A673 (cell line): ENCODE measurements around the gene SUCLG2. TPM values are rescaled to one million over a fixed set of nuclear protein-coding genes. Genes with fewer than 3 reads are reported as not detected.

ENCODE experiments used
- BruUV-seq: library from RNA; stranded (reverse); fragments of 400-500 nt; replicated peaks from 2 replicates; lab custom pipeline; 2021; lab: Mats Ljungman, UMichigan
- CTCF ChIA-PET: fragments of 300-600 bp; sonication (Branson Sonifier 250); formaldehyde crosslinking; loops from one replicate; lab custom pipeline; 2022; ENCODE audit warnings: antibody characterized with exemption; lab: Charles Lee
- POLR2A ChIA-PET: fragments of 300-600 bp; sonication (Branson Sonifier 250); formaldehyde crosslinking; loops from one replicate; lab custom pipeline; 2022; ENCODE audit warnings: antibody characterized with exemption; ENCODE audit not compliant: low non-redundant PET; lab: Charles Lee
- DNase-seq: peaks from one replicate; pipeline ENCODE4 v3.0.0-alpha.2; 2015; ENCODE audit warnings: low spot score
- H3K27ac ChIP-seq: fragments of 200-600 bp; sonication (generic); 2 replicates; pipeline ENCODE4 v1.5.1; 2016; ENCODE audit warnings: mixed run types, low read depth, mild to moderate bottlenecking, mixed read lengths, antibody characterized with exemption, low read length; ENCODE audit not compliant: poor library complexity, severe bottlenecking
- H3K27me3 ChIP-seq: fragments of 200-600 bp; sonication (generic); replicated peaks from 2 replicates; pipeline ENCODE4 v1.6.1; 2017; ENCODE audit warnings: mixed run types, low read depth, mild to moderate bottlenecking, mixed read lengths, antibody characterized with exemption, low read length; ENCODE audit not compliant: insufficient read depth, poor library complexity
- H3K36me3 ChIP-seq: fragments of 200-600 bp; sonication (generic); 2 replicates; pipeline ENCODE4 v1.6.1; 2016; ENCODE audit warnings: mixed run types, mild to moderate bottlenecking, mixed read lengths, antibody characterized with exemption, low read length; ENCODE audit not compliant: insufficient read depth, poor library complexity, severe bottlenecking
- H3K4me1 ChIP-seq: fragments of 200-600 bp; sonication (generic); 2 replicates; pipeline ENCODE4 v1.6.1; 2017; ENCODE audit warnings: mixed run types, mild to moderate bottlenecking, mixed read lengths, antibody characterized with exemption, low read length; ENCODE audit not compliant: insufficient read depth, poor library complexity, severe bottlenecking
- H3K4me3 ChIP-seq: fragments of 200-600 bp; sonication (generic); 2 replicates; pipeline ENCODE4 v1.5.1; 2016; ENCODE audit warnings: low read depth, mixed run types, mild to moderate bottlenecking, mixed read lengths, low read length; ENCODE audit not compliant: poor library complexity, severe bottlenecking
- H3K9me3 ChIP-seq: fragments of 200-600 bp; sonication (generic); 2 replicates; pipeline ENCODE4 v1.6.1; 2016; ENCODE audit warnings: mixed run types, low read depth, mild to moderate bottlenecking, mixed read lengths, antibody characterized with exemption, low read length; ENCODE audit not compliant: poor library complexity, severe bottlenecking
- EZH2 ChIP-seq: fragments of 200-600 bp; sonication (generic); IDR thresholded peaks from 2 replicates; pipeline ENCODE4 v1.6.1; 2017; ENCODE audit warnings: borderline replicate concordance, low read depth, mild to moderate bottlenecking, mixed read lengths, antibody characterized with exemption, low read length; ENCODE audit not compliant: poor library complexity, severe bottlenecking
- intact Hi-C: fragments of 100-400 bp; cut with micrococcal nuclease; formaldehyde crosslinking; loops from one replicate; pipeline ENCODE4 v1.10.0; 2022; ENCODE audit not compliant: unreplicated experiment
- total RNA-seq: library from RNA; stranded (reverse); gene quantifications from 2 replicates; pipeline ENCODE4 v1.2.3, GENCODE V29; 2021
- TF ChIP-seq, protein P1 (sequence below): fragments of 300-800, 200-600 bp; sonication (generic); conservative IDR thresholded peaks from 2 replicates; pipeline ENCODE4 v1.5.1; 2017; ENCODE audit warnings: low read depth, mild to moderate bottlenecking, antibody characterized with exemption, low read length, moderate library complexity, mixed read lengths

The SUCLG2 gene
- total RNA-seq, 1 experiment from 2014 or later: 7.4 TPM

DNA sequence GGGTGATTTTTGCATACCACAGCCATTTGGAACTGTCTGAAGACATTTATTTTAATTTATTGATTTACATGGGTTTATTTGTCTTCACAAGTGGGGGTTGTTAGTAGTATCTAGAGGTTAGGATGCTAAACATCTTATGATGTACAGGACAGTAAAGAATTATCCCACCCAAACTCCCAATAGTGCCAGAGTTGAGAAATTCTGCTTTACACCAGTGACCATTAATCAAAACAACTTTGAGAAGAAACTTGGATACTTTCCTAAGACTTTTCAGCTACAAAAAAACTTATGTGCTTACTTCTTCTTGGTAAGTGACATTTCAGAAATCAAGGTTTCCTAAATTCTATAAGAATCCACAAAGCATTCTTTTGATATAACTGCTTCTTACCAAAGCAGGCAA, 156.7 kb downstream of the SUCLG2 start:
- CTCF ChIA-PET: no interaction called here
- no peak for DNase-seq
- Histone ChIP-seq H3K27me3 (no peaks in the 10 kb centered on the region), H3K4me3 (no peak overlapping the region), H3K36me3 (no peaks in the 10 kb centered on the region), H3K4me1 (no peaks in the 10 kb centered on the region), H3K9me3 (no peaks in the 10 kb centered on the region), H3K27ac (no peak overlapping the region)
- BruUV-seq: no TSS peak
- intact Hi-C loops: no loop called here
- TF ChIP-seq, protein P1, sequence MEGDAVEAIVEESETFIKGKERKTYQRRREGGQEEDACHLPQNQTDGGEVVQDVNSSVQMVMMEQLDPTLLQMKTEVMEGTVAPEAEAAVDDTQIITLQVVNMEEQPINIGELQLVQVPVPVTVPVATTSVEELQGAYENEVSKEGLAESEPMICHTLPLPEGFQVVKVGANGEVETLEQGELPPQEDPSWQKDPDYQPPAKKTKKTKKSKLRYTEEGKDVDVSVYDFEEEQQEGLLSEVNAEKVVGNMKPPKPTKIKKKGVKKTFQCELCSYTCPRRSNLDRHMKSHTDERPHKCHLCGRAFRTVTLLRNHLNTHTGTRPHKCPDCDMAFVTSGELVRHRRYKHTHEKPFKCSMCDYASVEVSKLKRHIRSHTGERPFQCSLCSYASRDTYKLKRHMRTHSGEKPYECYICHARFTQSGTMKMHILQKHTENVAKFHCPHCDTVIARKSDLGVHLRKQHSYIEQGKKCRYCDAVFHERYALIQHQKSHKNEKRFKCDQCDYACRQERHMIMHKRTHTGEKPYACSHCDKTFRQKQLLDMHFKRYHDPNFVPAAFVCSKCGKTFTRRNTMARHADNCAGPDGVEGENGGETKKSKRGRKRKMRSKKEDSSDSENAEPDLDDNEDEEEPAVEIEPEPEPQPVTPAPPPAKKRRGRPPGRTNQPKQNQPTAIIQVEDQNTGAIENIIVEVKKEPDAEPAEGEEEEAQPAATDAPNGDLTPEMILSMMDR: no peak
- TF ChIP-seq EZH2: no peak
- POLR2A ChIA-PET: no interaction called here

DNA sequence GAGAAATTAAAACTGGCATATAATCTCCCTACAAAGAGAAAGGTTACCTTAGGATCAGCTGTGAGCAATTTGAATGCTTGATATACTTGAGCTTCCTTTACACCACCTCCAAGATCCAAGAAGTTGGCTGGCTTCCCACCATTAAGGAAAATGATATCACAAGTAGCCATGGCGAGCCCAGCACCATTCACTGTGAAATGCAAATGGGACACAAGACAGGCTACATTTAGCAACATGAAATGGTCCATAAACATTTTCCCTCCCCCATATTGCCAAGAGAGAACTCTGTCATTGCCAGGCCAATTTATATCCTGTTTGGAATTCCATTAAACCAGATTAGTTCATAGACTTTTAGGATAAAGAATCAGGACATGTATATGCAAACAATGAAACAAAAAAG, 158.7 kb downstream of the SUCLG2 start:
- H3K27me3 ChIP-seq: no peaks in the 10 kb centered on the region
- POLR2A ChIA-PET: no interaction called here
- H3K4me1 ChIP-seq: no peaks in the 10 kb centered on the region
- intact Hi-C loops: no loop called here
- CTCF ChIA-PET: no interaction called here
- no peak overlapping the region for H3K27ac ChIP-seq
- H3K36me3 ChIP-seq: no peaks in the 10 kb centered on the region
- no peak for DNase-seq
- TF ChIP-seq, protein P1: no peak
- no peak for TF ChIP-seq EZH2
- no peak overlapping the region for H3K4me3 ChIP-seq
- BruUV-seq: no TSS peak
- H3K9me3 ChIP-seq: no peaks in the 10 kb centered on the region

DNA sequence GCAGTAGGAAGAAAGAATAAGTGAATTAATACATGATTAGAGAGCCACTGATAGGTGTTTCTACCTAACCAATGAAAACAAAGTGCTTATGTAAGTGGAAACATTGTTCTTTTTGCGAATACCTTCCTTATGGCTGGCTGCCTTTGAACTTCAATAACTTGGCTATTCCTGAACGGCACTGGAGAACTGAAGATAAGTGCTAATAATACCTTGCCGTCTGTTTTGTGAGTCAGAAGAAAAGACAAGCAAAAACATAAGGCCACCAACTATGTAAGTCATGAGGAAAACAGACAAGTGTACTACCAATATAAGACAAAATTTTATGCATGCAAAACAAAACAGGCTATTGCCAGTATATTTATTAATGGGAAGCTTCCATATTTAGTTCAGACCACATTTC, 160.6 kb downstream of the SUCLG2 start:
- H3K27ac ChIP-seq: no peak overlapping the region
- ChIA-PET CTCF (no interaction called here), POLR2A (no interaction called here)
- H3K4me1 ChIP-seq: no peaks in the 10 kb centered on the region
- no peak for DNase-seq
- H3K9me3 ChIP-seq: no peaks in the 10 kb centered on the region
- no TSS peak for BruUV-seq
- H3K27me3 ChIP-seq: no peaks in the 10 kb centered on the region
- intact Hi-C loops: no loop called here
- TF ChIP-seq EZH2: no peak
- TF ChIP-seq, protein P1: no peak
- H3K36me3 ChIP-seq: no peaks in the 10 kb centered on the region
- no peak overlapping the region for H3K4me3 ChIP-seq
